ENCODE measurements around the gene SPDEF. TPM values are rescaled to one million over a fixed set of nuclear protein-coding genes. Genes with fewer than 3 reads are reported as not detected.

The SPDEF gene
- total and polyA plus RNA-seq, 2 of the 13 experiments (the other 11 are each of a cell fraction or from before 2014, with no cell fraction given): not detected

GRCh38 chr6:34560366-34561226 is 4.5 kb upstream of the SPDEF start (continued):
- no peak for TF ChIP-seq SAFB2 (CRISPR knock-in tag; IDR thresholded peaks at IDR 0.05; ENCODE audit: borderline replicate concordance, low read depth)
- no peak for TF ChIP-seq ZNF737 (CRISPR knock-in tag; IDR thresholded peaks at IDR 0.05; ENCODE audit: borderline replicate concordance)
- TF ChIP-seq, protein P1, sequence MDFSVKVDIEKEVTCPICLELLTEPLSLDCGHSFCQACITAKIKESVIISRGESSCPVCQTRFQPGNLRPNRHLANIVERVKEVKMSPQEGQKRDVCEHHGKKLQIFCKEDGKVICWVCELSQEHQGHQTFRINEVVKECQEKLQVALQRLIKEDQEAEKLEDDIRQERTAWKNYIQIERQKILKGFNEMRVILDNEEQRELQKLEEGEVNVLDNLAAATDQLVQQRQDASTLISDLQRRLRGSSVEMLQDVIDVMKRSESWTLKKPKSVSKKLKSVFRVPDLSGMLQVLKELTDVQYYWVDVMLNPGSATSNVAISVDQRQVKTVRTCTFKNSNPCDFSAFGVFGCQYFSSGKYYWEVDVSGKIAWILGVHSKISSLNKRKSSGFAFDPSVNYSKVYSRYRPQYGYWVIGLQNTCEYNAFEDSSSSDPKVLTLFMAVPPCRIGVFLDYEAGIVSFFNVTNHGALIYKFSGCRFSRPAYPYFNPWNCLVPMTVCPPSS (IDR thresholded peaks at IDR 0.05): no peak
- TF ChIP-seq, protein P2, sequence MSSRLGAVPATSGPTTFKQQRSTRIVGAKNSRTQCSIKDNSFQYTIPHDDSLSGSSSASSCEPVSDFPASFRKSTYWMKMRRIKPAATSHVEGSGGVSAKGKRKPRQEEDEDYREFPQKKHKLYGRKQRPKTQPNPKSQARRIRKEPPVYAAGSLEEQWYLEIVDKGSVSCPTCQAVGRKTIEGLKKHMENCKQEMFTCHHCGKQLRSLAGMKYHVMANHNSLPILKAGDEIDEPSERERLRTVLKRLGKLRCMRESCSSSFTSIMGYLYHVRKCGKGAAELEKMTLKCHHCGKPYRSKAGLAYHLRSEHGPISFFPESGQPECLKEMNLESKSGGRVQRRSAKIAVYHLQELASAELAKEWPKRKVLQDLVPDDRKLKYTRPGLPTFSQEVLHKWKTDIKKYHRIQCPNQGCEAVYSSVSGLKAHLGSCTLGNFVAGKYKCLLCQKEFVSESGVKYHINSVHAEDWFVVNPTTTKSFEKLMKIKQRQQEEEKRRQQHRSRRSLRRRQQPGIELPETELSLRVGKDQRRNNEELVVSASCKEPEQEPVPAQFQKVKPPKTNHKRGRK (CRISPR knock-in tag; IDR thresholded peaks at IDR 0.05): no peak
- TF ChIP-seq, protein P3, sequence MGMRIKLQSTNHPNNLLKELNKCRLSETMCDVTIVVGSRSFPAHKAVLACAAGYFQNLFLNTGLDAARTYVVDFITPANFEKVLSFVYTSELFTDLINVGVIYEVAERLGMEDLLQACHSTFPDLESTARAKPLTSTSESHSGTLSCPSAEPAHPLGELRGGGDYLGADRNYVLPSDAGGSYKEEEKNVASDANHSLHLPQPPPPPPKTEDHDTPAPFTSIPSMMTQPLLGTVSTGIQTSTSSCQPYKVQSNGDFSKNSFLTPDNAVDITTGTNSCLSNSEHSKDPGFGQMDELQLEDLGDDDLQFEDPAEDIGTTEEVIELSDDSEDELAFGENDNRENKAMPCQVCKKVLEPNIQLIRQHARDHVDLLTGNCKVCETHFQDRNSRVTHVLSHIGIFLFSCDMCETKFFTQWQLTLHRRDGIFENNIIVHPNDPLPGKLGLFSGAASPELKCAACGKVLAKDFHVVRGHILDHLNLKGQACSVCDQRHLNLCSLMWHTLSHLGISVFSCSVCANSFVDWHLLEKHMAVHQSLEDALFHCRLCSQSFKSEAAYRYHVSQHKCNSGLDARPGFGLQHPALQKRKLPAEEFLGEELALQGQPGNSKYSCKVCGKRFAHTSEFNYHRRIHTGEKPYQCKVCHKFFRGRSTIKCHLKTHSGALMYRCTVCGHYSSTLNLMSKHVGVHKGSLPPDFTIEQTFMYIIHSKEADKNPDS (CRISPR knock-in tag; IDR thresholded peaks at IDR 0.05): no peak
- TF ChIP-seq RFX1 (IDR thresholded peaks at IDR 0.05): no peak
- no peak for TF ChIP-seq BRCA1 (CRISPR knock-in tag; IDR thresholded peaks at IDR 0.05)
- peak; percentile 71; the same call in 1 of the 2 replicates for TF ChIP-seq ZNF333 (CRISPR knock-in tag; IDR thresholded peaks at IDR 0.05; ENCODE audit: borderline replicate concordance)
- TF ChIP-seq ZMYM2 (CRISPR knock-in tag; IDR thresholded peaks at IDR 0.05): no peak
- TF ChIP-seq SRSF4 (IDR thresholded peaks at IDR 0.05; ENCODE audit: low read depth, low read length, poor library complexity, severe bottlenecking): no peak
- TF ChIP-seq, protein P4, sequence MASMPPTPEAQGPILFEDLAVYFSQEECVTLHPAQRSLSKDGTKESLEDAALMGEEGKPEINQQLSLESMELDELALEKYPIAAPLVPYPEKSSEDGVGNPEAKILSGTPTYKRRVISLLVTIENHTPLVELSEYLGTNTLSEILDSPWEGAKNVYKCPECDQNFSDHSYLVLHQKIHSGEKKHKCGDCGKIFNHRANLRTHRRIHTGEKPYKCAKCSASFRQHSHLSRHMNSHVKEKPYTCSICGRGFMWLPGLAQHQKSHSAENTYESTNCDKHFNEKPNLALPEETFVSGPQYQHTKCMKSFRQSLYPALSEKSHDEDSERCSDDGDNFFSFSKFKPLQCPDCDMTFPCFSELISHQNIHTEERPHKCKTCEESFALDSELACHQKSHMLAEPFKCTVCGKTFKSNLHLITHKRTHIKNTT (CRISPR knock-in tag; IDR thresholded peaks at IDR 0.05): no peak
- TF ChIP-seq DPF2 (CRISPR knock-in tag; IDR thresholded peaks at IDR 0.05; ENCODE audit: borderline replicate concordance, low read depth): peak; percentile 59; the same call in 1 of the 2 replicates
- TF ChIP-seq, protein P5, sequence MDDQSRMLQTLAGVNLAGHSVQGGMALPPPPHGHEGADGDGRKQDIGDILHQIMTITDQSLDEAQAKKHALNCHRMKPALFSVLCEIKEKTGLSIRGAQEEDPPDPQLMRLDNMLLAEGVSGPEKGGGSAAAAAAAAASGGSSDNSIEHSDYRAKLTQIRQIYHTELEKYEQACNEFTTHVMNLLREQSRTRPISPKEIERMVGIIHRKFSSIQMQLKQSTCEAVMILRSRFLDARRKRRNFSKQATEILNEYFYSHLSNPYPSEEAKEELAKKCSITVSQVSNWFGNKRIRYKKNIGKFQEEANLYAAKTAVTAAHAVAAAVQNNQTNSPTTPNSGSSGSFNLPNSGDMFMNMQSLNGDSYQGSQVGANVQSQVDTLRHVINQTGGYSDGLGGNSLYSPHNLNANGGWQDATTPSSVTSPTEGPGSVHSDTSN (CRISPR knock-in tag; IDR thresholded peaks at IDR 0.05; ENCODE audit: borderline replicate concordance): no peak
- no peak for TF ChIP-seq RARG (CRISPR knock-in tag; IDR thresholded peaks at IDR 0.05; ENCODE audit: low read depth)
- TF ChIP-seq FOSL1 (CRISPR knock-in tag; IDR thresholded peaks at IDR 0.05; ENCODE audit: borderline replicate concordance): no peak
- no peak for TF ChIP-seq ZNF326 (CRISPR knock-in tag; IDR thresholded peaks at IDR 0.05; ENCODE audit: borderline replicate concordance)
- TF ChIP-seq NPAS2 (CRISPR knock-in tag; IDR thresholded peaks at IDR 0.05; ENCODE audit: borderline replicate concordance): no peak
- no peak for TF ChIP-seq TFDP2 (CRISPR knock-in tag; IDR thresholded peaks at IDR 0.05)
- no peak for TF ChIP-seq SNAI1 (CRISPR knock-in tag; IDR thresholded peaks at IDR 0.05; ENCODE audit: borderline replicate concordance)
- peak; percentile 100 for TF ChIP-seq ZNF768 (CRISPR knock-in tag; IDR thresholded peaks at IDR 0.05)

All from HepG2 (cell line).